ENCODE results near the gene CYP19A1.
"Not testable (repeated sequence)": the region's sequence is repeated elsewhere in the genome, so short reads cannot be mapped to it uniquely, and the experiment has no call there.

DNA sequence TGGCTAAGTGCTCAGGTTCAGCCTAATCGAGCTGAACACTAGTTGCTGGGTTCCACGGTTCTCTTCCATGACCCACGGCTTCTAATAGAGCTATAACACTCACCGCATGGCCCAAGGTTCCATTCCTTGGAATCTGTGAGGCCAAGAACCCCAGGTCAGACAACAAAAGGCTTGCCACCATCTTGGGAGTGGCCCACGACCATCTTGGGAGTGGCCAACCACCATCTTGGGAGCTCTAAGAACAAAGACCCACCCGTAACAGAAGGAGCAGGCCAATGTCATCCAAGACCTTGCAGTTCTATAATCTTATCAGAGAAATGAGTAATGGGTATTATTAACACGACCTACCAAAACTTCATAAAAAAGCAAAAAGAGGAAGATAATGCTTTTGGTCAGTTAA, 77.3 kb downstream of the CYP19A1 start:
- TF ChIP-seq, protein P1, sequence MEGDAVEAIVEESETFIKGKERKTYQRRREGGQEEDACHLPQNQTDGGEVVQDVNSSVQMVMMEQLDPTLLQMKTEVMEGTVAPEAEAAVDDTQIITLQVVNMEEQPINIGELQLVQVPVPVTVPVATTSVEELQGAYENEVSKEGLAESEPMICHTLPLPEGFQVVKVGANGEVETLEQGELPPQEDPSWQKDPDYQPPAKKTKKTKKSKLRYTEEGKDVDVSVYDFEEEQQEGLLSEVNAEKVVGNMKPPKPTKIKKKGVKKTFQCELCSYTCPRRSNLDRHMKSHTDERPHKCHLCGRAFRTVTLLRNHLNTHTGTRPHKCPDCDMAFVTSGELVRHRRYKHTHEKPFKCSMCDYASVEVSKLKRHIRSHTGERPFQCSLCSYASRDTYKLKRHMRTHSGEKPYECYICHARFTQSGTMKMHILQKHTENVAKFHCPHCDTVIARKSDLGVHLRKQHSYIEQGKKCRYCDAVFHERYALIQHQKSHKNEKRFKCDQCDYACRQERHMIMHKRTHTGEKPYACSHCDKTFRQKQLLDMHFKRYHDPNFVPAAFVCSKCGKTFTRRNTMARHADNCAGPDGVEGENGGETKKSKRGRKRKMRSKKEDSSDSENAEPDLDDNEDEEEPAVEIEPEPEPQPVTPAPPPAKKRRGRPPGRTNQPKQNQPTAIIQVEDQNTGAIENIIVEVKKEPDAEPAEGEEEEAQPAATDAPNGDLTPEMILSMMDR (IDR thresholded peaks at IDR 0.05; ENCODE audit: poor library complexity) = not testable (repeated sequence)
- not testable (repeated sequence) for TF ChIP-seq EZH2 (IDR thresholded peaks at IDR 0.05; ENCODE audit: borderline replicate concordance)
